Keratinocyte (primary cell): ENCODE measurements around the gene CMSS1.

Experiments used
- EZH2 ChIP-seq: IDR thresholded peaks from one replicate; pipeline ENCODE4 v1.6.1; 2012; ENCODE audit warnings: inconsistent platforms, mild to moderate bottlenecking, low read length, moderate library complexity
- TF ChIP-seq, protein P1 (sequence below), 3 experiments: IDR thresholded peaks in 1 of 3; conservative IDR thresholded peaks in 1 of 3; optimal IDR thresholded peaks in 1 of 3; 2 replicates in 2 of 3; 3 replicates in 1 of 3; pipeline versions ENCODE3 to v1.5.1; 2011; ENCODE audit warnings: low read length in 3 of 3, mild to moderate bottlenecking in 3 of 3, moderate library complexity in 2 of 3, control low read depth in 1 of 3, inconsistent platforms in 1 of 3; ENCODE audit not compliant: insufficient read depth in 2 of 3; ENCODE audit errors: extremely low read depth in 1 of 3

DNA sequence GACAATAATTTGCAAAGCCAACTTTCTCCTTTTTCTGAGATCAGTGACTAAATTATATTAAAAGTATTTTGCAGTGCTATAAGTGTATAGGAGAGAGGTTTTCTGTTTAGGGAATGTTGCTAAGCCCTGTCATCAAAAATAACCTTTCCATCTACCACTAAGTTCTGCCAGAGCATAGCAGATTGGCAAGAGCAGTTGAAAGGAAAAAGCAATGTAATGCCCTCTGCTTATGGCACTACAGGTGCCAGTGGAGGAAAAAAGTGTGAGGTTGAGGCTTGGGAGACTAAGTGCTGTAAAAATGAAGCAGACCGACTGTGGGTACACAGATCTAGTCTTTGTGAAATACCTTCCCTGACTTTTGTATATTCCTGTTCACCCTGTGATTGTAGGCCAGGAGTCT is 285.1 kb downstream of the CMSS1 start:
- TF ChIP-seq, protein P1, sequence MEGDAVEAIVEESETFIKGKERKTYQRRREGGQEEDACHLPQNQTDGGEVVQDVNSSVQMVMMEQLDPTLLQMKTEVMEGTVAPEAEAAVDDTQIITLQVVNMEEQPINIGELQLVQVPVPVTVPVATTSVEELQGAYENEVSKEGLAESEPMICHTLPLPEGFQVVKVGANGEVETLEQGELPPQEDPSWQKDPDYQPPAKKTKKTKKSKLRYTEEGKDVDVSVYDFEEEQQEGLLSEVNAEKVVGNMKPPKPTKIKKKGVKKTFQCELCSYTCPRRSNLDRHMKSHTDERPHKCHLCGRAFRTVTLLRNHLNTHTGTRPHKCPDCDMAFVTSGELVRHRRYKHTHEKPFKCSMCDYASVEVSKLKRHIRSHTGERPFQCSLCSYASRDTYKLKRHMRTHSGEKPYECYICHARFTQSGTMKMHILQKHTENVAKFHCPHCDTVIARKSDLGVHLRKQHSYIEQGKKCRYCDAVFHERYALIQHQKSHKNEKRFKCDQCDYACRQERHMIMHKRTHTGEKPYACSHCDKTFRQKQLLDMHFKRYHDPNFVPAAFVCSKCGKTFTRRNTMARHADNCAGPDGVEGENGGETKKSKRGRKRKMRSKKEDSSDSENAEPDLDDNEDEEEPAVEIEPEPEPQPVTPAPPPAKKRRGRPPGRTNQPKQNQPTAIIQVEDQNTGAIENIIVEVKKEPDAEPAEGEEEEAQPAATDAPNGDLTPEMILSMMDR (optimal IDR thresholded peaks at IDR 0.05 in 1 of 3, IDR thresholded peaks at IDR 0.05 in 1 of 3, conservative IDR thresholded peaks at IDR 0.05 in 1 of 3; ENCODE audit: extremely low read depth in 1 of 3, insufficient read depth in 2 of 3, low read length in 3 of 3) = no peak
- no peak for TF ChIP-seq EZH2
